Calu3 (cell line): ENCODE measurements around the gene BRPF3. TPM values are rescaled to one million over a fixed set of nuclear protein-coding genes. Genes with fewer than 3 reads are reported as not detected.

ENCODE experiments used
- BruUV-seq: library from RNA; stranded (reverse); fragments of 400-500 nt; replicated peaks from 2 replicates; lab custom pipeline; 2021; lab: Mats Ljungman, UMichigan
- CTCF ChIA-PET: fragments of 300-600 bp; sonication (Branson Sonifier 250); formaldehyde crosslinking; loops from one replicate; lab custom pipeline; 2022; ENCODE audit warnings: antibody characterized with exemption; lab: Charles Lee
- DNase-seq: peaks from one replicate; pipeline ENCODE4 v3.0.0; 2022
- H3K27ac Mint-ChIP-seq: one replicate; pipeline ENCODE4 v1.8.0; 2022; ENCODE audit warnings: mixed read lengths; ENCODE audit not compliant: unreplicated experiment
- H3K27me3 Mint-ChIP-seq: one replicate; pipeline ENCODE4 v1.8.0; 2022; ENCODE audit warnings: mixed read lengths; ENCODE audit not compliant: unreplicated experiment
- H3K36me3 Mint-ChIP-seq: one replicate; pipeline ENCODE4 v1.8.0; 2022; ENCODE audit warnings: mild to moderate bottlenecking, moderate library complexity, mixed read lengths; ENCODE audit not compliant: insufficient read depth, unreplicated experiment
- H3K4me1 Mint-ChIP-seq: one replicate; pipeline ENCODE4 v1.8.0; 2022; ENCODE audit warnings: mild to moderate bottlenecking, low read depth, mixed read lengths; ENCODE audit not compliant: unreplicated experiment
- H3K4me3 Mint-ChIP-seq: one replicate; pipeline ENCODE4 v1.8.0; 2022; ENCODE audit warnings: mild to moderate bottlenecking, low read depth, moderate library complexity, mixed read lengths; ENCODE audit not compliant: unreplicated experiment
- H3K9me3 Mint-ChIP-seq: one replicate; pipeline ENCODE4 v1.8.0; 2022; ENCODE audit warnings: low read depth, mixed read lengths; ENCODE audit not compliant: unreplicated experiment
- CTCF ChIP-seq: fragments of 200-600 bp; IDR thresholded peaks from one replicate; pipeline ENCODE4 v1.8.0; 2022; ENCODE audit warnings: antibody characterized with exemption; ENCODE audit not compliant: unreplicated experiment
- intact Hi-C: fragments of 100-400 bp; cut with micrococcal nuclease; formaldehyde crosslinking; loops from one replicate; pipeline ENCODE4 v1.10.0; 2022; ENCODE audit not compliant: unreplicated experiment
- total RNA-seq: library from RNA; stranded (reverse); gene quantifications from 2 replicates; pipeline ENCODE4 v1.2.3, GENCODE V29; 2022

The BRPF3 gene
- total RNA-seq, 1 experiment from 2014 or later = 49.1 TPM

GRCh38 chr6:36178544-36178943 is 18.0 kb upstream of the BRPF3 start:
- Mint-ChIP-seq H3K4me1 (no peaks in the 10 kb centered on the region), H3K27me3 (no peaks in the 10 kb centered on the region), H3K4me3 (no peak overlapping the region), H3K9me3 (peaks cover 4% of the 10 kb centered on the region), H3K36me3 (no peaks in the 10 kb centered on the region), H3K27ac (no peak overlapping the region)
- no peak for DNase-seq
- CTCF ChIA-PET = no interaction called here
- TF ChIP-seq CTCF = no peak
- intact Hi-C loops = no loop called here
- no TSS peak for BruUV-seq

- no peak overlapping the region for H3K27ac Mint-ChIP-seq
- CTCF ChIA-PET = no interaction called here
- BruUV-seq = no TSS peak
- H3K9me3 Mint-ChIP-seq = peaks cover 3% of the 10 kb centered on the region
- no peaks in the 10 kb centered on the region for H3K4me1 Mint-ChIP-seq
- no peaks in the 10 kb centered on the region for H3K27me3 Mint-ChIP-seq
- H3K4me3 Mint-ChIP-seq = no peak overlapping the region
- H3K36me3 Mint-ChIP-seq = no peaks in the 10 kb centered on the region
- TF ChIP-seq CTCF = no peak
- intact Hi-C loops = no loop called here
- DNase-seq = no peak
Observed at GRCh38 chr6:36180126-36180525, 16.4 kb upstream of the BRPF3 start.

- BruUV-seq = no TSS peak
- DNase-seq = no peak
- Mint-ChIP-seq H3K27me3 (no peaks in the 10 kb centered on the region), H3K36me3 (no peaks in the 10 kb centered on the region), H3K4me3 (no peak overlapping the region), H3K9me3 (no peaks in the 10 kb centered on the region), H3K27ac (no peak overlapping the region), H3K4me1 (no peaks in the 10 kb centered on the region)
- CTCF ChIA-PET = no interaction called here
- intact Hi-C loops = no loop called here
- TF ChIP-seq CTCF = no peak
Observed at GRCh38 chr6:36184311-36184710, 12.2 kb upstream of the BRPF3 start.

- H3K9me3 Mint-ChIP-seq = no peaks in the 10 kb centered on the region
- no peak overlapping the region for H3K27ac Mint-ChIP-seq
- no peak for DNase-seq
- no peak overlapping the region for H3K4me3 Mint-ChIP-seq
- peaks cover 8% of the 10 kb centered on the region for H3K4me1 Mint-ChIP-seq
- no TSS peak for BruUV-seq
- H3K36me3 Mint-ChIP-seq = no peaks in the 10 kb centered on the region
- intact Hi-C loops = no loop called here
- TF ChIP-seq CTCF = no peak
- H3K27me3 Mint-ChIP-seq = no peaks in the 10 kb centered on the region
- CTCF ChIA-PET = no interaction called here
Observed at GRCh38 chr6:36186199-36186598, 10.3 kb upstream of the BRPF3 start.
